Prostate gland (tissue), 2 donors: ENCODE measurements around the gene NEK10.

ENCODE experiments used
- CTCF ChIP-seq, 4 experiments: fragments of 200-600 bp in 2 of 4; fragments of 450-650 bp in 2 of 4; sonication (generic) in 2 of 4; IDR thresholded peaks; 1 replicate in 3 of 4; 2 replicates in 1 of 4; pipeline ENCODE4 v1.5.1; 2016 to 2019; ENCODE audit warnings: antibody characterized with exemption in 4 of 4, mild to moderate bottlenecking in 2 of 4, moderate library complexity in 2 of 4
- POLR2A ChIP-seq: fragments of 450-650 bp; IDR thresholded peaks from one replicate; pipeline ENCODE4 v1.6.1; 2016; ENCODE audit warnings: antibody characterized with exemption, mild to moderate bottlenecking
- POLR2AphosphoS5 ChIP-seq: sonication (generic); formaldehyde crosslinking; IDR thresholded peaks from one replicate; pipeline ENCODE4 v1.6.1; 2017; ENCODE audit warnings: antibody characterized with exemption

GRCh38 chr3:27324686-27325085 is 44.5 kb downstream of the NEK10 start:
- TF ChIP-seq POLR2A (no peak), CTCF (IDR thresholded peaks at IDR 0.05) (no peak), POLR2AphosphoS5 (no peak)
